ENCODE results near the gene NHLRC4. TPM values are rescaled to one million over a fixed set of nuclear protein-coding genes. Genes with fewer than 3 reads are reported as not detected.

The NHLRC4 gene
- total and polyA plus RNA-seq, 9 of the 15 experiments (the other 6 are each of a cell fraction or from before 2014, with no cell fraction given): 0.24 to 3.7 (median 1.3) TPM; not detected in 2

DNA sequence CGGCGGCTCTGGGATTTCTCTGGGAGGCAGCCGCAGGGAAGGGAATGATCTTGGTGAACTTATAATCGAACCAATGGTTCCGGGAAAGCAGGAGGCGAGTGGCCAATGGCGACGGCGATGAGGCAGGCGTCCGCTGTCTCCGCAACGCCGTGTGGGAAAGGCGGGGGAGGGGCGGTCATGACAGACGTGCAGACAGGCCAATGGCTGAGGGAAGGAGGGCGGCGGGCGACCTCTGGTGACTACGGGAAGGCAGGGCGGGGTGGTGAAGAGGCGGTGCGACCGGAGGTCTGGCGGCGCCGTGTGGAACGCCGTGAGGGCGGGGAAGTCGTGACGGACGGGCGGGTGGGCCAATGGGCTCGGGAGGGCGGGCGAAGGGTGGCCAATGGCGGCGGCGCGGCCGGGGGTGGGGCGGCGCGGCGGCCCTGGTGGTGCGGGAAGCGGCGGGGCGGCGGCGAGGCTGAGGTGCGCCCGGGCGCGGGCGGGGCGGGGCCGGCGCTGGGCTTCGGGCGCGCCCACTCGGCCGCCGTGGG lies 22.9 kb downstream of the NHLRC4 start, which contains the start of gene RAB40C:
Gene RAB40C (plus strand): TSS at position 409 of the 530 bp plus-strand sequence. CDS start 226 bp downstream, outside the sequence.
- peak within 1 kb of the TSS; percentile 90 for H3K4me3 ChIP-seq
- peaks cover 8% of the 10 kb centered on the region for H3K9me1 ChIP-seq (ENCODE audit: control insufficient read depth, insufficient read depth, low read length)
- in situ Hi-C loops (cut with MboI): no loop called here
- H3K79me2 ChIP-seq (ENCODE audit: control insufficient read depth, insufficient read depth, low read length): peaks cover 66% of the 10 kb centered on the region
- peak within 1 kb of the TSS; percentile 91 for H3K27ac ChIP-seq (ENCODE audit: extremely low read depth, low read depth, low read length)
- no TSS peak for BruUV-seq (replicated peaks)
- H3K27me3 ChIP-seq (ENCODE audit: control insufficient read depth in 2 of 2, insufficient read depth in 2 of 2, low read length in 2 of 2): no peaks in the 10 kb centered on the region
- H3K4me1 ChIP-seq (replicated peaks in 1 of 2; ENCODE audit: control insufficient read depth in 2 of 2, insufficient read depth in 2 of 2, low read length in 2 of 2): peaks cover 18 to 72% of the 10 kb centered on the region in 2 experiments; a peak in 4 of 5 replicates
- DNase-seq (ENCODE audit: extremely low read depth in 1 of 4, low spot score in 3 of 4) (peak; percentile 95 to 99 (median 98)), ATAC-seq (peak; percentile 90), FAIRE-seq (peak; percentile 80)
- H3K4me2 ChIP-seq (ENCODE audit: insufficient read depth, low read length): peak within 1 kb of the TSS; percentile 94
- 2% methylated on average over 9 of the region's 67 CpGs for WGBS (ENCODE audit: insufficient coverage, low coverage, missing lambda C conversion rate)
- ChIA-PET POLR2A (interaction anchor here (0.6 to 1.7 kb wide), 7 partner anchors 8 to 496 kb away, joined by 3 to 8 read pairs (median 4); no protein-coding TSS in a partner anchor), CTCF (ENCODE audit: low intra/inter-chr PET ratio) (no interaction called here)
- intact Hi-C loops (cut with micrococcal nuclease): loop anchor here (1.0 to 2.0 kb wide), 2 partner anchors 52 to 71 kb away; partner anchors contain the start of gene MCRIP2
- H2AFZ ChIP-seq (ENCODE audit: low read depth, low read length): peak within 1 kb of the TSS; percentile 100
- H3K36me3 ChIP-seq (ENCODE audit: control insufficient read depth, insufficient read depth, low read length): peaks cover 21% of the 10 kb centered on the region; the same call in 2 of the 3 replicates
- H3K9me3 ChIP-seq (replicated peaks; ENCODE audit: control insufficient read depth, insufficient read depth, low read depth, low read length): no peaks in the 10 kb centered on the region
- H3K9ac ChIP-seq (ENCODE audit: insufficient read depth in 1 of 2, low read depth in 2 of 2, low read length in 2 of 2): peak within 1 kb of the TSS; percentile 88 to 95
- H4K20me1 ChIP-seq (replicated peaks; ENCODE audit: control insufficient read depth, insufficient read depth, low read length): peaks cover 19% of the 10 kb centered on the region
- TF ChIP-seq DMBX1 (CRISPR knock-in tag; IDR thresholded peaks at IDR 0.05; ENCODE audit: borderline replicate concordance): no peak
- peak; percentile 75; the same call in 1 of the 2 replicates for TF ChIP-seq RFX5 (IDR thresholded peaks at IDR 0.05; ENCODE audit: low read depth, low read length)
- TF ChIP-seq CREB1 (IDR thresholded peaks at IDR 0.05): peak; percentile 71; the same call in 1 of the 2 replicates
- TF ChIP-seq CREB1 (CRISPR knock-in tag; IDR thresholded peaks at IDR 0.05): peak; percentile 78
- TF ChIP-seq GMEB1 (CRISPR knock-in tag; IDR thresholded peaks at IDR 0.05): peak; percentile 44; the same call in 1 of the 2 replicates
- peak; percentile 55; the same call in 1 of the 2 replicates for TF ChIP-seq POLR2A (conservative IDR thresholded peaks at IDR 0.05)
- TF ChIP-seq ATF7 (IDR thresholded peaks at IDR 0.05): no peak
- peak in 1 of 3 experiments; percentile 26 for TF ChIP-seq YY1 (IDR thresholded peaks at IDR 0.05; ENCODE audit: borderline replicate concordance in 1 of 3, control insufficient read depth in 1 of 3, extremely low read depth in 1 of 3, insufficient read depth in 3 of 3, insufficient read length in 1 of 3, insufficient replicate concordance in 2 of 3, low read depth in 1 of 3, low read length in 2 of 3)
- no peak for TF ChIP-seq SETDB1 (IDR thresholded peaks at IDR 0.05; ENCODE audit: low read length)
- peak; percentile 93 for TF ChIP-seq MBD2 (IDR thresholded peaks at IDR 0.05; ENCODE audit: borderline replicate concordance, low read depth)
- TF ChIP-seq, protein P1, sequence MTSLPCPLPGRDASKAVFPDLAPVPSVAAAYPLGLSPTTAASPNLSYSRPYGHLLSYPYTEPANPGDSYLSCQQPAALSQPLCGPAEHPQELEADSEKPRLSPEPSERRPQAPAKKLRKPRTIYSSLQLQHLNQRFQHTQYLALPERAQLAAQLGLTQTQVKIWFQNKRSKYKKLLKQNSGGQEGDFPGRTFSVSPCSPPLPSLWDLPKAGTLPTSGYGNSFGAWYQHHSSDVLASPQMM (CRISPR knock-in tag; IDR thresholded peaks at IDR 0.05): no peak
- TF ChIP-seq CREM (IDR thresholded peaks at IDR 0.05; ENCODE audit: low read depth): peak; percentile 86
- no peak for TF ChIP-seq PTTG1 (tag; IDR thresholded peaks at IDR 0.05; ENCODE audit: low read depth)
- TF ChIP-seq ELF4 (CRISPR knock-in tag; IDR thresholded peaks at IDR 0.05): peak; percentile 43; the same call in 1 of the 2 replicates
- peak; percentile 93 for TF ChIP-seq FOS (IDR thresholded peaks at IDR 0.05; ENCODE audit: extremely low read depth, insufficient read length)
- TF ChIP-seq ZC3H4 (CRISPR knock-in tag; IDR thresholded peaks at IDR 0.05; ENCODE audit: borderline replicate concordance): no peak
- TF ChIP-seq CHD2 (IDR thresholded peaks at IDR 0.05; ENCODE audit: low read depth, low read length): peak; percentile 87
- no peak for TF ChIP-seq CBX8 (IDR thresholded peaks at IDR 0.05; ENCODE audit: borderline replicate concordance, extremely low read depth, low read depth, low read length, poor library complexity, severe bottlenecking)
- peak; percentile 44; the same call in 1 of the 2 replicates for TF ChIP-seq HCFC1 (IDR thresholded peaks at IDR 0.05; ENCODE audit: low read depth, low read length)
- TF ChIP-seq TBL1XR1 (IDR thresholded peaks at IDR 0.05; ENCODE audit: low read length in 2 of 2): 0 out of 4 replicates have a peak, but pooled peaks of 1 of the 2 experiments have one; percentile 15
